ENCODE results near the gene PSMA3.
"Not testable (repeated sequence)": the region's sequence is repeated elsewhere in the genome, so short reads cannot be mapped to it uniquely, and the experiment has no call there.

PSMA3 gene

GRCh38 chr14:58244556-58245387 lies at the start of gene PSMA3:
TSS of gene PSMA3 (plus strand) at chr14:58244843. CDS start at chr14:58244921, 78 bp downstream.
- DNase-seq, result peak; percentile 70

- no peak for DNase-seq
Measured at GRCh38 chr14:58196198-58196597, 48.4 kb upstream of the PSMA3 start.

GRCh38 chr14:58198086-58198485 lies 46.6 kb upstream of the PSMA3 start:
- DNase-seq, result no peak

- DNase-seq, result peak; percentile 39
Measured at GRCh38 chr14:58199726-58200479, 44.7 kb upstream of the PSMA3 start, which contains the start of gene ACTR10. TSS of gene ACTR10 (plus strand) at chr14:58200149. CDS start at chr14:58200218, 69 bp downstream.

GRCh38 chr14:58200480-58200841 lies 44.2 kb upstream of the PSMA3 start:
- DNase-seq, result no peak

GRCh38 chr14:58200846-58201245 lies 43.8 kb upstream of the PSMA3 start:
- DNase-seq, result no peak

GRCh38 chr14:58213176-58213575 lies 31.5 kb upstream of the PSMA3 start:
- no peak for DNase-seq

- DNase-seq, result no peak
Measured at GRCh38 chr14:58215191-58215914, 29.3 kb upstream of the PSMA3 start.

- DNase-seq, result no peak
Measured at GRCh38 chr14:58216544-58216943, 28.1 kb upstream of the PSMA3 start.

- DNase-seq, result no peak
Measured at GRCh38 chr14:58227096-58227819, 17.4 kb upstream of the PSMA3 start.

GRCh38 chr14:58238252-58239243 lies 6.1 kb upstream of the PSMA3 start:
- no peak for DNase-seq

GRCh38 chr14:58239244-58240195 lies 5.1 kb upstream of the PSMA3 start:
- DNase-seq, result no peak

GRCh38 chr14:58243790-58244555 lies 670 bp upstream of the PSMA3 start:
- no peak for DNase-seq

GRCh38 chr14:58245562-58245961 lies 919 bp downstream of the PSMA3 start:
- DNase-seq, result no peak

- DNase-seq, result no peak
Measured at GRCh38 chr14:58249611-58250010, 5.0 kb downstream of the PSMA3 start.

GRCh38 chr14:58258156-58258555 lies 13.5 kb downstream of the PSMA3 start:
- no peak for DNase-seq

- not testable (repeated sequence) for DNase-seq
Measured at GRCh38 chr14:58262005-58262404, 17.4 kb downstream of the PSMA3 start.

- DNase-seq, result no peak
Measured at GRCh38 chr14:58265401-58265800, 20.8 kb downstream of the PSMA3 start.

GRCh38 chr14:58270628-58271027 lies 26.0 kb downstream of the PSMA3 start:
- DNase-seq, result no peak
